Psoas muscle (tissue), 8 donors: Measurements from ENCODE around the gene TRPM3. TPM values are rescaled to one million over a fixed set of nuclear protein-coding genes. Genes with fewer than 3 reads are reported as not detected.

Source experiments
- ATAC-seq, 4 donors: fragments of 200-7000 bp; cut with Tn5 transposase; one replicate each; pipeline ENCODE4 v1.9.1; 2020; ENCODE audit warnings: moderate library complexity in 3 of 4, mild to moderate bottlenecking in 2 of 4
- DNase-seq, 2 donors: peaks; one replicate each; pipeline ENCODE4 v3.0.0-alpha.2; 2020
- H3K27ac ChIP-seq: fragments of 200-600 bp; one replicate; pipeline ENCODE4 v1.8.0; 2022
- H3K27me3 ChIP-seq, 3 donors: fragments of 200-600 bp in 1 of 3; one replicate each; pipeline versions ENCODE4 v1.6.1 to v1.8.0; 2013 to 2022; ENCODE audit warnings: low read length in 2 of 3, mild to moderate bottlenecking in 2 of 3, moderate library complexity in 1 of 3; ENCODE audit not compliant: insufficient read depth in 3 of 3
- H3K36me3 ChIP-seq, 2 donors: fragments of 200-600 bp in 1 of 2; one replicate each; pipeline versions ENCODE4 v1.6.1 to v1.8.0; 2013 to 2022; ENCODE audit warnings: low read depth in 1 of 2, mild to moderate bottlenecking in 1 of 2, moderate library complexity in 1 of 2; ENCODE audit not compliant: insufficient read depth in 1 of 2
- H3K4me1 ChIP-seq: fragments of 200-600 bp; one replicate; pipeline ENCODE4 v1.8.0; 2022
- H3K4me3 ChIP-seq: fragments of 200-600 bp; one replicate; pipeline ENCODE4 v1.8.0; 2022; ENCODE audit warnings: mild to moderate bottlenecking
- H3K9me3 ChIP-seq: fragments of 200-600 bp; one replicate; pipeline ENCODE4 v1.8.0; 2022
- WGBS, 3 donors: extraction: QIAGEN DNeasy Blood & Tissue Kit; methylation state at CpG; one replicate each; pipeline versions ENCODE4 v1.1.6 to v1.1.7; 2013; 5-methylcytosine and 5-hydroxymethylcytosine counted together
- intact Hi-C, 2 donors: fragments of 100-400 bp; cut with DNase I; formaldehyde crosslinking; loops; one replicate each; pipeline versions ENCODE4 v1.11.0 to v1.14.2; 2022
- polyA plus RNA-seq, 3 donors: library from polyadenylated mRNA; stranded (reverse); fragments of 200-250 nt; gene quantifications; one replicate each; pipeline ENCODE4 v1.2.3, GENCODE V29; 2013
- total RNA-seq, 4 donors: library from RNA; stranded (reverse); fragmentation: NEBNext Ultra II Directional in 2 of 4; extraction: Animal tissue kit (Norgen Biotek cat#: 25700) in 2 of 4; gene quantifications; one replicate each; pipeline versions ENCODE4 v1.2.1 to v1.2.4, GENCODE V29; 2021 to 2023
- TF ChIP-seq, protein P1 (sequence below): fragments of 200-600 bp; IDR thresholded peaks from one replicate; pipeline ENCODE4 v1.8.0; 2022; ENCODE audit warnings: antibody characterized with exemption
- donor health status: healthy with polysubstance abuse.
- donor health status: DM: no; HTN: no; CAD: no; lungs with moderate emphysema.
- donor health status: Bipolar disorder and iron deficiency.
- donor health status: healthy.
- donor health status: DM: yes; HTN: yes; CAD: no.
- donor health status: DM: no; HTN: no; CAD: no.
- donor health status: DM: no; HTN: no; CAD: no.
- donor health status: DM: yes; HTN: yes; CAD: no.

TRPM3 gene
- total and polyA plus RNA-seq, 7 donors = 0.01 to 0.16 (median 0.06) TPM; not detected in 3

DNA sequence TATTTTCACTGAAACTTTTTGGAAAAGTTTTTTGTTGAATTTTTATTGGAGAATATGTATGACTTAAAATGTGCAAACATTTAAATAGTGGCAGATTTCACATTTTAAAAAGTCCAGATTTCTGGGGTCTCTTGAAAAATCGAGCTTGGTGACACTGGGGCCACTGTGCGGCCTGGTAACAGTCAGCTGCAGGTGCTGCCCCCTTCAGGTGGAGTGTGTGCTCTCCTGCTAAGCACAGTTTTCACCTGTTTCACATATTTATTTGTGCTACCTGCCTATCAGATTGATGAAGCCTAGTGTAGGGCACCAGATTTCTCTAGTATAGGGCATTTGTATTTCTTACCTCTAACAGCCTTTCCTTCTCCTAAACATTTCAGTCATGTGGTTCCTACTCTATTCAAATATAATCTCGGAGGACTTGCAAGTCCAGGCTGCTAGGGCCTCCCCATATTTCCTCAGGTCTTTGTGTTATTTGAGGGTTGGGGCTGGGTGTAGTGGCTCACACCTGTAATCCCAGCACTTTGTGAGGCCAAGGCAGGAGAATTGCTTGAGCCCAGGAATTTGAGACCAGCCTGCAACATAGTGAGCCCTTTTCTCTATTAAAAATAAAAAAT lies 611.2 kb downstream of the TRPM3 start:
- Histone ChIP-seq H3K36me3 (no peaks in the 10 kb centered on the region), H3K4me3 (no peak overlapping the region), H3K4me1 (peaks cover 10% of the 10 kb centered on the region), H3K27ac (no peak overlapping the region), H3K9me3 (no peaks in the 10 kb centered on the region), H3K27me3 (no peaks in the 10 kb centered on the region)
- TF ChIP-seq, protein P1, sequence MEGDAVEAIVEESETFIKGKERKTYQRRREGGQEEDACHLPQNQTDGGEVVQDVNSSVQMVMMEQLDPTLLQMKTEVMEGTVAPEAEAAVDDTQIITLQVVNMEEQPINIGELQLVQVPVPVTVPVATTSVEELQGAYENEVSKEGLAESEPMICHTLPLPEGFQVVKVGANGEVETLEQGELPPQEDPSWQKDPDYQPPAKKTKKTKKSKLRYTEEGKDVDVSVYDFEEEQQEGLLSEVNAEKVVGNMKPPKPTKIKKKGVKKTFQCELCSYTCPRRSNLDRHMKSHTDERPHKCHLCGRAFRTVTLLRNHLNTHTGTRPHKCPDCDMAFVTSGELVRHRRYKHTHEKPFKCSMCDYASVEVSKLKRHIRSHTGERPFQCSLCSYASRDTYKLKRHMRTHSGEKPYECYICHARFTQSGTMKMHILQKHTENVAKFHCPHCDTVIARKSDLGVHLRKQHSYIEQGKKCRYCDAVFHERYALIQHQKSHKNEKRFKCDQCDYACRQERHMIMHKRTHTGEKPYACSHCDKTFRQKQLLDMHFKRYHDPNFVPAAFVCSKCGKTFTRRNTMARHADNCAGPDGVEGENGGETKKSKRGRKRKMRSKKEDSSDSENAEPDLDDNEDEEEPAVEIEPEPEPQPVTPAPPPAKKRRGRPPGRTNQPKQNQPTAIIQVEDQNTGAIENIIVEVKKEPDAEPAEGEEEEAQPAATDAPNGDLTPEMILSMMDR = peak; percentile 63
- intact Hi-C loops = loop anchor here in 1 of 2 donors (5.0 to 10.0 kb wide), 2 partner anchors 77 to 165 kb away; no protein-coding TSS in a partner anchor
- ATAC-seq (peak in 3 of 4 donors; percentile 65 to 76 (median 70)), DNase-seq (peak; percentile 36 to 65)
- 84 to 89% (median 86%) methylated on average over 3 of the region's 3 CpGs for WGBS, 3 donors

DNA sequence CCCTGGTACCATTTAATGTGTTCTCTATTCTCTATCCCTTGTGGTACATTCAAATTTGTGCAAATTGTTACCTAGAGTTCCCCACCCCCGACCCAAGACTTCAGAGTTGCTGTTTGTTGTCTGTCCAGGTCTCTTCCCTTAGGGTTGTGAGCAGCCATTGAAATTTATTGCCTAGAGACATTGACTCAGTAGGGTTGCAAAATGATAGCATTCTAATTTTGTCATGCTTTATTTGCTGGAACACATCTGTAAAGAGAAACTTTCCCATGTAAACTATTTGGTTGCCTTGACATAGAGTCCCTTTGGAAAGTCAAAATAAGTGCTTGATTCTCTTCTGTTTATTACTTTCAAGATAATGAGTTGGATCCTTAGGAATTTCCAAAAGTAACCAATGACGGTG lies 615.3 kb downstream of the TRPM3 start:
- H3K4me1 ChIP-seq = peaks cover 19% of the 10 kb centered on the region
- DNase-seq (no peak), ATAC-seq (peak in 2 of 4 donors; percentile 75 to 87)
- H3K27me3 ChIP-seq = no peaks in the 10 kb centered on the region
- H3K36me3 ChIP-seq = no peaks in the 10 kb centered on the region
- H3K27ac ChIP-seq = peak overlapping the region; percentile 3
- TF ChIP-seq, protein P1 = no peak
- no peaks in the 10 kb centered on the region for H3K9me3 ChIP-seq
- intact Hi-C loops = no loop called here
- 63 to 85% (median 74%) methylated on average over 2 of the region's 2 CpGs for WGBS, 3 donors
- no peak overlapping the region for H3K4me3 ChIP-seq

DNA sequence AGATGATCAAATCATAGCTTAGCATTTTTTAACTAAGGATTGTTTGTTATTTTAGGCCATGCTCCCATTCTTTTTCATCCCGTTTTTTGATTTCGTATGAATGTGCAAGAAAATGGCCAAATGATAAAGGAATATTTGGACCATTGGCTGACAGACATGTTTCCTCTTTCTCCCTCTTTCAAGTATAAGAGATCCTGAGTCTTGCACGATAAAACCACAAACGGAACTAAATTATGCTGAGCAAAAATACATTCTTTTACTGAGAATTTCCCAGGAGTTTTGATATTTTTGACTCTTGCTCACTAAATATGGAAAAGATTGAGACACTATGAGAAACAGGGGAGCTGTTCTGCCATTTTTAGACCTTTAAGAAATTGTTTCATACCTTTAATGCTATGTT lies 616.6 kb downstream of the TRPM3 start:
- H3K27ac ChIP-seq = no peak overlapping the region
- H3K36me3 ChIP-seq = no peaks in the 10 kb centered on the region
- intact Hi-C loops = no loop called here
- H3K4me3 ChIP-seq = no peak overlapping the region
- H3K4me1 ChIP-seq = peaks cover 16% of the 10 kb centered on the region
- ATAC-seq (no peak), DNase-seq (no peak)
- WGBS, 3 donors = 67 to 80% (median 70%) methylated on average over 4 of the region's 4 CpGs
- no peaks in the 10 kb centered on the region for H3K27me3 ChIP-seq
- H3K9me3 ChIP-seq = no peaks in the 10 kb centered on the region
- TF ChIP-seq, protein P1 = no peak

DNA sequence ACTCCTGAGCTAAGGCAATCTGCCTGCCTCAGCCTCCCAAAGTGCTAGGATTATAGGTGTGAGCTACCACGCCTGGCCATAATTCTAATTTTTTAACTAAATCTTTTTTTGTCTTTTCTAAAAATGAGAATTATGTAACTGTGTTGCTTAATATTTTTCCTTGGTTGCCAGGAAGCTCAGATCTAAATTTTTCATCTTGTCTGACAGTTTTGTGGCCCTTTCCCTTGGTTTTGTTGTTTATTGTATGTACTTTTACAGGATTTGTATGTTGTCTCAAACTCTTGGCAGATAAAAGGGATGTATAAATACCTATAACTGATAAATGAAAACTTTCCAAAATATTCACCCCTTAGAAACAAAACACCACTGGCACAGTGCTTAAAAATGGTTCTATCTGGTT lies 618.7 kb downstream of the TRPM3 start:
- intact Hi-C loops = no loop called here
- ATAC-seq (no peak), DNase-seq (no peak)
- Histone ChIP-seq H3K4me1 (peaks cover 15% of the 10 kb centered on the region), H3K9me3 (no peaks in the 10 kb centered on the region), H3K4me3 (no peak overlapping the region), H3K36me3 (no peaks in the 10 kb centered on the region), H3K27me3 (no peaks in the 10 kb centered on the region), H3K27ac (no peak overlapping the region)
- TF ChIP-seq, protein P1 = no peak
- WGBS, 3 donors = 69 to 79% (median 77%) methylated on average over 1 of the region's 1 CpG

DNA sequence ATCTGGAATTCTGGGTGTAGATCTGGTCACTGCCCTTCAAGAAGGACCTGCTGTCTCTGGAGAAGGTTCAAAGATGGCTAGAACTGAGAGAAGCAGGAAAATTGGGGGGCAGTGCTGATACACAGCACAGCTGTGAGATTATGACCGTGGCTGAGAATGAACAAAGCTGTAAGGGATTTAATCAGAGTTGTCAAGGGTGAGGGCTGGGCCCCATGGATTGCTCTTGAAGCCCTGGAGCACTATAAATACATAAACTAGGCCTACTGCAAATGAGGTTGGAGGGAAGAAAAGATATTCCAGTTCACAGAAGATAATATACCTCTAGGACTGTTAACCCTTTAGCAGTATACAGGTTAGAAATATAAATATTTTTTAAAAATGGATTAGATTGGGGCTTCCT lies 620.6 kb downstream of the TRPM3 start:
- WGBS, 3 donors = 59 to 68% (median 61%) methylated on average over 1 of the region's 1 CpG
- Histone ChIP-seq H3K36me3 (no peaks in the 10 kb centered on the region), H3K4me1 (peaks cover 9% of the 10 kb centered on the region), H3K27ac (no peak overlapping the region), H3K9me3 (no peaks in the 10 kb centered on the region), H3K27me3 (no peaks in the 10 kb centered on the region), H3K4me3 (no peak overlapping the region)
- ATAC-seq = no peak
- intact Hi-C loops = no loop called here
- DNase-seq = no peak
- TF ChIP-seq, protein P1 = no peak
